Hepatocyte (in vitro differentiated cells): ENCODE measurements around the gene ZNF775. TPM values are rescaled to one million over a fixed set of nuclear protein-coding genes. Genes with fewer than 3 reads are reported as not detected.

ENCODE experiments used
- DNase-seq: peaks from one replicate; pipeline ENCODE4 v3.0.0-alpha.2; 2016; ENCODE audit warnings: low spot score
- H2AFZ ChIP-seq: fragments of 200-600 bp; sonication (generic); 2 replicates; pipeline ENCODE4 v1.6.0; 2016; ENCODE audit warnings: antibody characterized with exemption, mild to moderate bottlenecking
- H3K27ac ChIP-seq: fragments of 200-600 bp; sonication (generic); 2 replicates; pipeline ENCODE4 v1.5.1; 2016; ENCODE audit warnings: mild to moderate bottlenecking
- H3K27me3 ChIP-seq: fragments of 200-600 bp; sonication (generic); 2 replicates; pipeline ENCODE4 v1.6.1; 2016
- H3K36me3 ChIP-seq: fragments of 200-600 bp; sonication (generic); replicated peaks from 2 replicates; pipeline ENCODE4 v1.5.1; 2016; ENCODE audit warnings: low read depth; ENCODE audit not compliant: insufficient read depth
- H3K4me1 ChIP-seq: fragments of 200-600 bp; sonication (generic); 2 replicates; pipeline ENCODE4 v1.5.1; 2016; ENCODE audit warnings: mild to moderate bottlenecking, moderate library complexity; ENCODE audit not compliant: insufficient read depth
- H3K4me2 ChIP-seq: fragments of 200-600 bp; sonication (generic); 2 replicates; pipeline ENCODE4 v1.6.0; 2016
- H3K4me3 ChIP-seq: fragments of 200-600 bp; sonication (generic); 2 replicates; pipeline ENCODE4 v1.5.1; 2016; ENCODE audit warnings: mild to moderate bottlenecking
- H3K79me2 ChIP-seq: fragments of 200-600 bp; sonication (generic); 2 replicates; pipeline ENCODE4 v1.6.0; 2017; ENCODE audit warnings: mild to moderate bottlenecking
- H3K9me2 ChIP-seq: fragments of 200-600 bp; sonication (generic); replicated peaks from 2 replicates; pipeline ENCODE4 v1.6.0; 2017; ENCODE audit warnings: mild to moderate bottlenecking; ENCODE audit not compliant: insufficient read depth
- H3K9me3 ChIP-seq: fragments of 200-600 bp; sonication (generic); 2 replicates; pipeline ENCODE4 v1.5.1; 2016; ENCODE audit warnings: low read depth, mild to moderate bottlenecking
- H4K20me1 ChIP-seq: fragments of 200-600 bp; sonication (generic); 2 replicates; pipeline ENCODE4 v1.6.0; 2016; ENCODE audit warnings: mild to moderate bottlenecking; ENCODE audit not compliant: insufficient read depth, poor library complexity, severe bottlenecking
- EZH2 ChIP-seq: fragments of 200-600 bp; sonication (generic); IDR thresholded peaks from 2 replicates; pipeline ENCODE4 v1.6.1; 2016; ENCODE audit warnings: antibody characterized with exemption, mild to moderate bottlenecking, borderline replicate concordance
- EZH2phosphoT487 ChIP-seq: fragments of 200-600 bp; sonication (generic); IDR thresholded peaks from one replicate; pipeline ENCODE4 v1.6.1; 2018; ENCODE audit warnings: antibody characterized with exemption, mild to moderate bottlenecking, low read depth, moderate library complexity; ENCODE audit not compliant: unreplicated experiment, severe bottlenecking
- WGBS: methylation state at CpG from one replicate; pipeline ENCODE4 v1.1.6; 2016; ENCODE audit warnings: low lambda C conversion rate; ENCODE audit errors: missing lambda C conversion rate; 5-methylcytosine and 5-hydroxymethylcytosine counted together
- polyA plus RNA-seq: library from polyadenylated mRNA; unstranded; fragments of >200 nt; fragmentation: Nextera tagmentation; extraction: Ambion mirVana; gene quantifications from 2 replicates; pipeline ENCODE4 v1.2.1, GENCODE V29; 2016
- total RNA-seq: library from RNA; depleted of rRNA; stranded (reverse); fragments of >200 nt; gene quantifications from 2 replicates; pipeline ENCODE4 v1.2.3, GENCODE V29; 2014
- TF ChIP-seq, protein P1 (sequence below): fragments of 200-600 bp; sonication (generic); IDR thresholded peaks from 2 replicates; pipeline ENCODE4 v1.5.1; 2016; ENCODE audit warnings: antibody characterized with exemption, mild to moderate bottlenecking; ENCODE audit not compliant: poor library complexity

The ZNF775 gene
- total and polyA plus RNA-seq, 2 experiments from 2014 or later, result 5.2 to 10.6 TPM

GRCh38 chr7:150340024-150340749 is 38.9 kb upstream of the ZNF775 start:
- Histone ChIP-seq H3K36me3 (no peaks in the 10 kb centered on the region), H2AFZ (peak overlapping the region; percentile 52), H3K9me2 (no peaks in the 10 kb centered on the region), H3K79me2 (no peaks in the 10 kb centered on the region), H3K4me1 (peaks cover 26% of the 10 kb centered on the region), H3K27ac (no peak overlapping the region), H3K9me3 (no peaks in the 10 kb centered on the region), H3K27me3 (peaks cover 22% of the 10 kb centered on the region), H4K20me1 (no peaks in the 10 kb centered on the region), H3K4me3 (peak overlapping the region; percentile 20), H3K4me2 (peak overlapping the region; percentile 89)
- peak; percentile 69 for DNase-seq
- TF ChIP-seq, protein P1, sequence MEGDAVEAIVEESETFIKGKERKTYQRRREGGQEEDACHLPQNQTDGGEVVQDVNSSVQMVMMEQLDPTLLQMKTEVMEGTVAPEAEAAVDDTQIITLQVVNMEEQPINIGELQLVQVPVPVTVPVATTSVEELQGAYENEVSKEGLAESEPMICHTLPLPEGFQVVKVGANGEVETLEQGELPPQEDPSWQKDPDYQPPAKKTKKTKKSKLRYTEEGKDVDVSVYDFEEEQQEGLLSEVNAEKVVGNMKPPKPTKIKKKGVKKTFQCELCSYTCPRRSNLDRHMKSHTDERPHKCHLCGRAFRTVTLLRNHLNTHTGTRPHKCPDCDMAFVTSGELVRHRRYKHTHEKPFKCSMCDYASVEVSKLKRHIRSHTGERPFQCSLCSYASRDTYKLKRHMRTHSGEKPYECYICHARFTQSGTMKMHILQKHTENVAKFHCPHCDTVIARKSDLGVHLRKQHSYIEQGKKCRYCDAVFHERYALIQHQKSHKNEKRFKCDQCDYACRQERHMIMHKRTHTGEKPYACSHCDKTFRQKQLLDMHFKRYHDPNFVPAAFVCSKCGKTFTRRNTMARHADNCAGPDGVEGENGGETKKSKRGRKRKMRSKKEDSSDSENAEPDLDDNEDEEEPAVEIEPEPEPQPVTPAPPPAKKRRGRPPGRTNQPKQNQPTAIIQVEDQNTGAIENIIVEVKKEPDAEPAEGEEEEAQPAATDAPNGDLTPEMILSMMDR, result no peak
- TF ChIP-seq EZH2phosphoT487, result no peak
- no peak for TF ChIP-seq EZH2
- 12% methylated on average over 32 of the region's 39 CpGs for WGBS

DNA sequence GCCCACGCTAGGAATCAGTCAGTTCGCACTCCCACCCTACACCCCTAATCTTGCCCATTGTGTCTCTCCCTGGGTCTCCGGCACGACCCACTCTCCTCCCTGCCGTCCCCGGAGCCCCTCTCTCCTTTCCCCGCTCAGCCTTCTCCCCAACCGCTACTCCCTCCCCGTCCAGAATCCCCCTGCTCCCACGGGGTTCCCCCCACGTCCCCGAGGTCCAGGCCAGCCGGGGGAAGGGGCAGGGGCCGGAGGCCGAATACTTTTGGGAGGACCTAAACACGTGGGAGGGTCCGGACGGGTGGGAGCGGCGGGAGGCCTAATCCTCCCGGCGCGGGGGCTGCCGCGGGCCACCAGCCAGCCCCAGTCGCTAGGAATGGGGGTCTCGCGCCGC is 38.3 kb upstream of the ZNF775 start:
- TF ChIP-seq EZH2, result peak; percentile 39
- TF ChIP-seq, protein P1, result no peak
- no peak for TF ChIP-seq EZH2phosphoT487
- H2AFZ ChIP-seq, result peak overlapping the region; percentile 52
- no peak for DNase-seq
- H3K79me2 ChIP-seq, result no peaks in the 10 kb centered on the region
- no peaks in the 10 kb centered on the region for H3K9me2 ChIP-seq
- no peaks in the 10 kb centered on the region for H4K20me1 ChIP-seq
- H3K4me1 ChIP-seq, result peaks cover 20% of the 10 kb centered on the region
- WGBS, result 6% methylated on average over 23 of the region's 29 CpGs
- no peak overlapping the region for H3K27ac ChIP-seq
- no peaks in the 10 kb centered on the region for H3K9me3 ChIP-seq
- peaks cover 22% of the 10 kb centered on the region for H3K27me3 ChIP-seq
- peak overlapping the region; percentile 20 for H3K4me3 ChIP-seq
- H3K36me3 ChIP-seq, result no peaks in the 10 kb centered on the region
- peak overlapping the region; percentile 89 for H3K4me2 ChIP-seq

DNA sequence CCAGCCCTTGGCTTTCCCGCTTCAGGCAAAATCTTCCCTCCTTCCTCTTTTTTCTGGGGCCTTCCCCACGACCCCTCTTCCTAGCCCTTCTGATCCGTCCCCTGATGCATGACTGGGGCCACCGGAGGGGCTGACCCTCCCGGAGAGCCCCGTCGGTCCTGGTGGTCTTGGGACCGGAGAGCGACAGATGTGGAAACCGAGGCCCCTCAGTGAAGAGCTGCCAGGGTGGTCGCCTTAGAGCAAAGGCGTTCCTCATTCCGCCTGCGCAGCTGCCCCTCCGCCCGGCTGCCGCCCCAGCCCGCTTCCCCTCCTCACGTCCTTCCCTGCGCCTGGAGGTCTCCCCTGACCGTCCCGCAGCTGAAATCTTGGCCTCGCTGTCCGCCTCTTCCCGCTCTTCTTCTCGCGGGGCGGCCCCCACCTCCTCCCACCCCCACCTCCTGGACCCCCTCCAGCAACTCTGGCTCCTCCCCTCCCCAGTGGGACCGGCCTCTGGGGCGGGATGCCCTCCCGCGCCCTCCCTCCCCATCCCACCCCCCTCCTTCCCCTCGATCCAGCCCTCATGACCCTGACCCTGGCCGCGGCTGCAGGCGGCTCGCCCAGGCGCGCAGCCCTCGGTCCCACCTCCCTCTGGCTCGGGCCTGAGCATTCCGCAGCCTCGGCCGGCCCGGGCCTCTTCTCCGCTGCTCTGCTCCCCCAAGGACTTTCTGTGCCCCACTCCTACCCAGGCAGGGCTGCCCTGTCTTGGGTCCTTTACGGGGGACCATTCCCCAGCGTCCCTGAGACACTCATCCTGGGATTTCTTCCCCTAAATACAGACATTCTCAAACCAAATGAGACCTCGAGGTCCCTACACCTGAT is 37.6 kb upstream of the ZNF775 start, which contains the start of gene RARRES2:
Gene RARRES2, minus strand, starts transcription at position 367 of the 858 bp plus-strand sequence. CDS start 1,020 bp downstream, outside the sequence.
- Histone ChIP-seq H3K4me3 (peak within 1 kb of the TSS; percentile 20), H3K36me3 (no peaks in the 10 kb centered on the region), H3K79me2 (no peaks in the 10 kb centered on the region), H3K9me2 (no peaks in the 10 kb centered on the region), H4K20me1 (no peaks in the 10 kb centered on the region), H2AFZ (peak within 1 kb of the TSS; percentile 52), H3K27me3 (peaks cover 22% of the 10 kb centered on the region), H3K4me1 (peaks cover 20% of the 10 kb centered on the region), H3K9me3 (no peaks in the 10 kb centered on the region), H3K4me2 (peak within 1 kb of the TSS; percentile 89), H3K27ac (no peak within 1 kb of the TSS)
- WGBS, result 8% methylated on average over 33 of the region's 49 CpGs
- peak; percentile 44 for DNase-seq
- TF ChIP-seq EZH2phosphoT487 (no peak), EZH2 (no peak)
- TF ChIP-seq, protein P1, result no peak
